GM12891 (cell line): ENCODE data around the gene ELK4.

ENCODE experiments used
- POLR2A ChIP-seq: IDR thresholded peaks from 2 replicates; pipeline ENCODE4 v1.6.1; 2011; ENCODE audit warnings: low read depth, low read length, control low read depth
- POLR2AphosphoS5 ChIP-seq: IDR thresholded peaks from 2 replicates; pipeline ENCODE4 v1.6.1; 2011; ENCODE audit warnings: low read depth, low read length, control low read depth
- TAF1 ChIP-seq: IDR thresholded peaks from 2 replicates; pipeline ENCODE4 v1.6.1; 2011; ENCODE audit warnings: low read depth, low read length, control low read depth

GRCh38 chr1:205681364-205681763 lies 49.6 kb upstream of the ELK4 start:
- no peak for TF ChIP-seq POLR2AphosphoS5
- TF ChIP-seq POLR2A: no peak
- no peak for TF ChIP-seq TAF1
